ENCODE measurements around the gene DDB1. TPM values are rescaled to one million over a fixed set of nuclear protein-coding genes. Genes with fewer than 3 reads are reported as not detected.

Gene DDB1
- total and polyA plus RNA-seq, 2 of the 13 experiments (the other 11 are each of a cell fraction or from before 2014, with no cell fraction given): 217 to 266 TPM

- TF ChIP-seq ARID5B (CRISPR knock-in tag; IDR thresholded peaks at IDR 0.05): peak; percentile 75
- no peak for TF ChIP-seq CAMTA2 (CRISPR knock-in tag; IDR thresholded peaks at IDR 0.05; ENCODE audit: borderline replicate concordance)
- TF ChIP-seq NFYB (CRISPR knock-in tag; IDR thresholded peaks at IDR 0.05): 0 out of 2 replicates have a peak, but pooled peaks have one; percentile 30
- peak; percentile 79 for TF ChIP-seq MED1 (CRISPR knock-in tag; IDR thresholded peaks at IDR 0.05)
- no peak for TF ChIP-seq HNRNPUL1 (IDR thresholded peaks at IDR 0.05; ENCODE audit: low read depth, low read length)
- TF ChIP-seq CREB1 (IDR thresholded peaks at IDR 0.05): no peak
- TF ChIP-seq CREB1 (CRISPR knock-in tag; IDR thresholded peaks at IDR 0.05): peak; percentile 60; the same call in 1 of the 2 replicates
- TF ChIP-seq SP5 (CRISPR knock-in tag; IDR thresholded peaks at IDR 0.05; ENCODE audit: borderline replicate concordance, low read depth): 0 out of 2 replicates have a peak, but pooled peaks have one; percentile 18
- TF ChIP-seq ZNF710 (CRISPR knock-in tag; IDR thresholded peaks at IDR 0.05; ENCODE audit: borderline replicate concordance): 0 out of 2 replicates have a peak, but pooled peaks have one; percentile 44
- no peak for TF ChIP-seq ZNF501 (CRISPR knock-in tag; IDR thresholded peaks at IDR 0.05)
- TF ChIP-seq ZNF546 (CRISPR knock-in tag; conservative IDR thresholded peaks at IDR 0.05): peak; percentile 38; the same call in 1 of the 2 replicates
- peak; percentile 59; the same call in 1 of the 2 replicates for TF ChIP-seq MIER2 (CRISPR knock-in tag; IDR thresholded peaks at IDR 0.05)
- 0 out of 2 replicates have a peak, but pooled peaks have one; percentile 49 for TF ChIP-seq HMGXB3 (CRISPR knock-in tag; IDR thresholded peaks at IDR 0.05; ENCODE audit: borderline replicate concordance)
- no peak for TF ChIP-seq ZNF317 (CRISPR knock-in tag; IDR thresholded peaks at IDR 0.05)
- TF ChIP-seq ZNF503 (CRISPR knock-in tag; IDR thresholded peaks at IDR 0.05): no peak
- TF ChIP-seq PHF20 (CRISPR knock-in tag; IDR thresholded peaks at IDR 0.05): peak; percentile 33; the same call in 1 of the 2 replicates
- TF ChIP-seq TP53 (CRISPR knock-in tag; conservative IDR thresholded peaks at IDR 0.05): no peak
- no peak for TF ChIP-seq FLYWCH1 (CRISPR knock-in tag; IDR thresholded peaks at IDR 0.05)
Observed at GRCh38 chr11:61298663-61299244, 34.2 kb downstream of the DDB1 start (continued).
